GM12872 (cell line): ENCODE data around the gene DAAM1.

Experiments
- TF ChIP-seq, protein P1 (sequence below): IDR thresholded peaks from 3 replicates; pipeline ENCODE4 v1.5.1; 2011; ENCODE audit warnings: low read depth, mild to moderate bottlenecking, low read length, moderate library complexity; ENCODE audit not compliant: insufficient read depth

The DAAM1 gene

GRCh38 chr14:59276235-59276634 lies 87.8 kb downstream of the DAAM1 start:
- TF ChIP-seq, protein P1, sequence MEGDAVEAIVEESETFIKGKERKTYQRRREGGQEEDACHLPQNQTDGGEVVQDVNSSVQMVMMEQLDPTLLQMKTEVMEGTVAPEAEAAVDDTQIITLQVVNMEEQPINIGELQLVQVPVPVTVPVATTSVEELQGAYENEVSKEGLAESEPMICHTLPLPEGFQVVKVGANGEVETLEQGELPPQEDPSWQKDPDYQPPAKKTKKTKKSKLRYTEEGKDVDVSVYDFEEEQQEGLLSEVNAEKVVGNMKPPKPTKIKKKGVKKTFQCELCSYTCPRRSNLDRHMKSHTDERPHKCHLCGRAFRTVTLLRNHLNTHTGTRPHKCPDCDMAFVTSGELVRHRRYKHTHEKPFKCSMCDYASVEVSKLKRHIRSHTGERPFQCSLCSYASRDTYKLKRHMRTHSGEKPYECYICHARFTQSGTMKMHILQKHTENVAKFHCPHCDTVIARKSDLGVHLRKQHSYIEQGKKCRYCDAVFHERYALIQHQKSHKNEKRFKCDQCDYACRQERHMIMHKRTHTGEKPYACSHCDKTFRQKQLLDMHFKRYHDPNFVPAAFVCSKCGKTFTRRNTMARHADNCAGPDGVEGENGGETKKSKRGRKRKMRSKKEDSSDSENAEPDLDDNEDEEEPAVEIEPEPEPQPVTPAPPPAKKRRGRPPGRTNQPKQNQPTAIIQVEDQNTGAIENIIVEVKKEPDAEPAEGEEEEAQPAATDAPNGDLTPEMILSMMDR = no peak

GRCh38 chr14:59277659-59278058 lies 89.2 kb downstream of the DAAM1 start:
- TF ChIP-seq, protein P1 = 0 out of 3 replicates have a peak, but pooled peaks have one; percentile 5

DNA sequence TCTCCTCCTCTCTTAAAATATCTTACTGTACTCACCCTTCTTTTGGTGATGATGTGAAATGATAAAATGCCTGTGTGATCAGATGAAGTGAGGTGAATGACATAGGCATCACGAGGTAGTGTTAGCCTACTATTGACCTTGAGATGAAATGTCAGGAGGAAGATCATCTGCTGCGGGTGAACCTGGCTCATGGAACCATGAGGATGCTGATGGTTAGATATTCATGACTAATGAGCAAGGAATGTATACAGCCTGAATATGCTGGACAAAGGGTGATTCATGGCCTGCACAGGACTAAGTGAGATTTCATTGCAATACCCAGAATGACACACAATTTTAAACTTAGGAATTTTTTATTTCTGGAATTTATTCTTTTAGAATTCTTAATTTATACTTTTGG lies 89.6 kb downstream of the DAAM1 start:
- TF ChIP-seq, protein P1 = no peak

DNA sequence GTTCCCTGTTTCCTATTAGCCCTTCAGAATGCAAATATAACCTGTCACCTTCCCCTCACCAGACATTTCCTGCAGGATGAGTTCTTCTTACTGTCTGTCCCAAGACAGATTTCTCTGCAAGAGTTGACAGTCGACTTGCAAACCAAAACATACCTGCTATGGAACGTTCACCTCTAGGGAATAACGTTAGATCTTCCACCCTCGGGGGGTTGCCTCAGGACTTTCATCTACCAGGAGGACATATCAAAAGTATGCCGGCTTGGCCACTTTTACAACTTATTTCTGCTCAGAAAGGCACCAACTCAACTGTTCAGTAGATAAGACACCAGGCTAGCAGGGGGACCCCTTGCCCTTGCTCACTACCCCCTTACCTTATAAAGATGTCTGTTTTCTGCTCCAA lies 92.5 kb downstream of the DAAM1 start:
- TF ChIP-seq, protein P1 = no peak

DNA sequence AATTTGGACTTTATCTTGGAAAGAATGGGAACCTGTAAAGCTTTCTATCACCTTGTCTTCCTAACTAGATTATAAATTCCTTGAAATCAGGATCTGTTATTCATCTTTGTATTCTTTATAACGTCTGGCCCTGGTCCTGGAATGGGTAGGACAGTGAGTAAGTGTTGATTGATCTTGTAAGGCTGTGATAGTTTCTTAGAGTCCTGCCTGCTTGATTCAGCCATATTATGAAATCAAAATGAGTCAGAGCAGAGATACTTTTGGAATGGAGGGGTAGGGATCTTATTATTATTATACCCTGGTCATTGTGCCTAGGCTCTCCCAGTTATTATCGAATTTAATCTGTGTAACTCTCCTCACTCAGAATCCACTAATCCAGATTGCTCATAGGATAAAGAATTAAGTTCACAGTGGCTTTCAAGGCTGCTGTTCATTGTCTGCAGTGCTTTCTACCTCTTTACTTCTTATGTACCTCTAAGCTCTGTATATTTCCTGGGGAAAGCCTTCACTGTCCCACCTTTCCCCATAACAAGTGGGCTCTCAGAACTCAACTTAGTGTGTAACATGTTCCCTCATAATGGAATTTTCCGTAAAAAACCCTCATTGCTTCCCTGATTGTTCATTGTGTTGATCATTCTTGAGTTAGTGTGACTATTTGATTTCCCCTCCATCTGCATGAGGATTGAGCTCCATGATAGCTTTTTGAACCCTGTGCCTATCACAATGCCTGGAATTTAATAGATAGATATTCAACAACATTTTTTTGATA lies 93.3 kb downstream of the DAAM1 start:
- TF ChIP-seq, protein P1 = no peak

DNA sequence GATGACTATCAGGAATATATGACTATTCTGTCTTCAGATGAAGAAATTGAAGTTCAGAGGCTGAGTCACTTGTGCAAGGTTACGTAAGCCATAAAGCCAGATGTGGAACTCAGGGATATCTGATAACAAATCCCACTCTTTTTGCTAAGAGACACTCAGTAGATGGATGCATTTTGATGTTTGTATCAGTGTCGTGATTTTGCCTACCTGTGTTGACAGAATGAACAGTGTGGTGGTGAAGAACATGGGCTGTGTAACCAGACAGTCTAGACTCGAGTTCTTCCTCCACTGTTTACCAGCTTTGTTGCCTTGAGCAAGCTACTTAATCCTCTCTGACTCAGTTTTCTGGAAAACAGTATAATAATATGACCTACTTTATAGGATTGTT lies 93.9 kb downstream of the DAAM1 start:
- TF ChIP-seq, protein P1 = no peak

GRCh38 chr14:59283361-59283760 lies 94.9 kb downstream of the DAAM1 start:
- TF ChIP-seq, protein P1 = no peak
